HCT116 (cell line): ENCODE measurements around the gene RBM26.

Source experiments
- CTCF ChIP-seq, 3 experiments: fragments of 200-600 bp in 1 of 3; sonication (generic) in 1 of 3; IDR thresholded peaks in 2 of 3; conservative IDR thresholded peaks in 1 of 3; 2 replicates each; pipeline ENCODE4 v1.5.1; 2012 to 2017; ENCODE audit warnings: low read depth in 2 of 3, low read length in 2 of 3, antibody characterized with exemption in 1 of 3, borderline replicate concordance in 1 of 3, control low read depth in 1 of 3, mild to moderate bottlenecking in 1 of 3, mixed read lengths in 1 of 3, mixed run types in 1 of 3, moderate library complexity in 1 of 3; ENCODE audit not compliant: insufficient read depth in 1 of 3
- EGR1 ChIP-seq: IDR thresholded peaks from 2 replicates; pipeline ENCODE4 v1.6.1; 2012; ENCODE audit warnings: low read depth
- EZH2 ChIP-seq: fragments of 200-600 bp; sonication (generic); IDR thresholded peaks from 2 replicates; pipeline ENCODE4 v1.6.1; 2017; ENCODE audit warnings: antibody characterized with exemption, mixed run types
- POLR2A ChIP-seq: IDR thresholded peaks from 2 replicates; pipeline ENCODE4 v1.7.0; 2011; ENCODE audit warnings: borderline replicate concordance; ENCODE audit not compliant: insufficient read depth, insufficient read length; ENCODE audit errors: extremely low read depth
- POLR2AphosphoS5 ChIP-seq: IDR thresholded peaks from 2 replicates; pipeline ENCODE4 v1.6.1; 2011; ENCODE audit warnings: mild to moderate bottlenecking, low read depth, low read length, moderate library complexity
- RAD21 ChIP-seq: IDR thresholded peaks from 2 replicates; pipeline ENCODE4 v1.6.1; 2012; ENCODE audit warnings: low read depth, mild to moderate bottlenecking
- ZNF274 ChIP-seq: fragments of 200-500 bp; sonication (Bioruptor generic); IDR thresholded peaks from 2 replicates; pipeline ENCODE4 v1.6.1; 2014; ENCODE audit warnings: mild to moderate bottlenecking, low read depth, low read length, inconsistent platforms

GRCh38 chr13:79402074-79402635 is 3.9 kb downstream of the RBM26 start:
- TF ChIP-seq ZNF274: no peak
- TF ChIP-seq POLR2AphosphoS5: no peak
- TF ChIP-seq POLR2A: no peak
- TF ChIP-seq CTCF (IDR thresholded peaks at IDR 0.05 in 2 of 3, conservative IDR thresholded peaks at IDR 0.05 in 1 of 3; ENCODE audit: borderline replicate concordance in 1 of 3, insufficient read depth in 1 of 3, low read depth in 2 of 3, low read length in 2 of 3): no peak
- TF ChIP-seq EZH2: no peak
- TF ChIP-seq EGR1: no peak
- TF ChIP-seq RAD21: no peak
